Amniotic stem cell (primary cell): ENCODE results near the gene LAMB3.
A peak's percentile ranks its signal among the peaks of the same experiment; 100 is the strongest.

Experiments used
- DNase-seq: peaks from one replicate; lab custom pipeline; 2025; lab: John Stamatoyannopoulos, UW

LAMB3 gene

DNA sequence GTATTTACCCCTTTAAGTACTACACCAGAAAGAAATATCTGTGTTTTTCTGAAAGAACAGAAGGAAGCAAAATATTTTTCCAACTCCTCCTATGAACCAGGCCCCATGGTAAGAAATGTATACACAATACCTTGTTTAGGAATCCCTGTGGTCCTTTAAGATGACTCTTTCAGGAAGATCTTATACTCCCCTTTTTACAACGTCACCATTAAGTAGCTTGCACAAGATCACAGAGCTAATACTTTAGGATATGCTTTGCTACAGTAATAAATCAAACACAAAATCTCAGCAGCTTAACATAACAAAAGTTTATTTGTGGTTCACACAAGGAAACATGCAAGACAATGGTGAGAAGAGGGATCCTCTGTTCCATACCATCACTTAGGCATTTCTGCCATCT is 8.8 kb upstream of the LAMB3 start:
- no peak for DNase-seq

GRCh38 chr1:209659909-209660308 is 7.7 kb upstream of the LAMB3 start:
- no peak for DNase-seq

DNA sequence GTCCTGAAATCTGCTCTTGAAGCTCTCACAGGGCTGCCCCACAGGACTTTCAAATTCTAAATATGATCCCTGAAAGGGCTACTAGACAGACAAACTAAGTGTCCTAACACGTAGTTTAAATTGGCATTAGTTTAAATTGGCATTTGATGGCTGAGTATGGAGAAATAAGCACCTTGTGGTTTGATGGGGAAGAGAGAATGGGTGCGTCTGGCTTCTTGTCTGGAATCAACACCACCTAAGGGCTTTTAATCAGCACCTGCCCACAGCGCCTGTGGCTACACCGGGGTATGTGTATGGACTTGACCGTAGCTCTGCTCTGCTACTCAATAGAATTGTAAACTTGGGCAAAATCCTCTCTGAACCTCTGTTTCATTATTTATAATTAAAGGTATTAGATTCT is 5.7 kb upstream of the LAMB3 start:
- no peak for DNase-seq

GRCh38 chr1:209657140-209657879 is 5.1 kb upstream of the LAMB3 start:
- DNase-seq, result no peak

- DNase-seq, result no peak
These were observed 3.4 kb upstream of the LAMB3 start for GRCh38 chr1:209655411-209656231.

- DNase-seq, result no peak
These were observed 1.7 kb upstream of the LAMB3 start for GRCh38 chr1:209653915-209654351.

DNA sequence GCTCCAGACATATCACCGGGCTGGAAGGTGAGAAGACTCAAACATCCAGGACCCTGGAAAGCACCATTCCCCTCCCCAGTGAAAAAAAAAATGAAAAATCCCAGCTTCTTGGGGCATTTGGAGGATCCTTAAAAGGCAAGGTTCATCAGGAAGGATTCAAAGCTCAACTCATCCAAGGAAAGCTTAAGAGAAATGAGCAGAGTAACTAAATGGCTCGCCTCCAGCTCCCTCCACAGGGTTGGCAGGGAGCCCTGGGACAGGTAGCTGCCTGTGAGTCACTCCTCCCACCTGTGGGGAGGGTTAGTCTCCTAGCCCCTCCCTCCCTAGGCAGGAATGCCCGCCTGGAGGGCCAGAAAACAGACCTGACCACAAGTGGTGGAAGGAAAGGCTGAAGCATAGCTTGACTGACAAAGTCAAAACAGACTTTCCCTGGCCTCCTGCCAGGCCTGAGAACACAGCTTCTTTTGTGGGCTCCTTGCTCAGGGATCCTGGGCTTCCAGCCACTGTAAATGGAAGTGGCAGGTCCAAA is 712 bp upstream of the LAMB3 start:
- no peak for DNase-seq

GRCh38 chr1:209651138-209651587 is 1.1 kb downstream of the LAMB3 start:
- peak; percentile 59 for DNase-seq

- DNase-seq, result no peak
These were observed 1.8 kb downstream of the LAMB3 start for GRCh38 chr1:209650454-209650853.

DNA sequence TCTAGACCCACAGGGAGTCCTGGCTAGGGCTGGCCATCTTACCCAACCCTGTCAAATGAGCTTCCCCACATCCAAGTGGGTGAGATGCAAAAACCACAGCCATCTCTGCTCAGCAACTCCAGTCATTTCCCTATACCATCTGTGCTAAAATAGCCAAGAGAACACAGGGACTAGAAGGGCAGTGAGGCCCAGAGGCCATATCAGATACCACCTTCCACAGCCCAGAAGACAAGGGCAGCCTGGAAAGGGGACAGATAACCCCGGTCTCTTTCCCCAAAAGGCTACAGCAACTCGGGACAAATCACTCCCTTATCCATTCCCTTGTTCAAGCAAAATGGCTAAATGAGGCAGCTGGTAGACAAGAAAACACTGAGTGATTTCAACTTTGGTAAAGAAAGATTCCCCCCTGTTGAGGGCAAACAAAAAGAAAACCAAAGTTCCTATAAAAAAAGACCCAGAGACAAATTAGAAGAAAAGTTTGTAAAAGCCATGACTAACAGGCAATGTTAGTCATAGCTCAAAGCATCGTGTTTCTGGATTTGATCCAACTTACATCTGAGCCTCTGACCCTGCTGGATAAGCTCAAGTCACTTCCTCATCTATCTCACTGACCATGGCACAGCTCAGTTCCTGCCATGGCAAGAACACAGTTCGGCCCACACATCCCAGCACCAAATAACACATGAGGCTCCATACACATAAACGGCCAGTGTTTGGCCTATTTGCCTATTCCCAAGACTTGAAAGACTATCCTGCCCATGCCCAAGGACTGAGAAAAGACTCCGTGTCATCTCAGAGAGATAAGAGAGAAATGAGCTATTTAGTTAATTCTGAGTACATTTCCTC is 3.1 kb downstream of the LAMB3 start:
- peak; percentile 62 for DNase-seq

DNA sequence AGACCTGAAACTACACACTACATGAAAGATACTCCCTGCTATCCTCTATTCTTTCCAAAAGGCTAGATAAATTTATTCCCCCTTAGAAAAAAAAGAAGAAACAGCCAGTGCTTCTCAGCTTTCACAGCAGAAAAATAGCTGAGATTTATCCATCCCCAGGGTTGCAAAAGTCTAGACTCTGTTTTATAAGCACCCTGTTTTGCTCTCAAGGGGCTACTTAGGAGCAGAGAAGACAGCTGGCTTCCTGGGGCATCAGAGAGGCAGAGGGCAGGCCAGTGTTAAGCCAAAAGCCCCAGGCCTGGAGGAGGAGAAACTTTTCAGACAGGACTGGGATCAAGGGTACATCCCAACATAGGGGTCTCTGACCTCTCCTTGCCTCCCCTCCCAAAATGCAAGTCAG is 3.9 kb downstream of the LAMB3 start:
- DNase-seq, result no peak

DNA sequence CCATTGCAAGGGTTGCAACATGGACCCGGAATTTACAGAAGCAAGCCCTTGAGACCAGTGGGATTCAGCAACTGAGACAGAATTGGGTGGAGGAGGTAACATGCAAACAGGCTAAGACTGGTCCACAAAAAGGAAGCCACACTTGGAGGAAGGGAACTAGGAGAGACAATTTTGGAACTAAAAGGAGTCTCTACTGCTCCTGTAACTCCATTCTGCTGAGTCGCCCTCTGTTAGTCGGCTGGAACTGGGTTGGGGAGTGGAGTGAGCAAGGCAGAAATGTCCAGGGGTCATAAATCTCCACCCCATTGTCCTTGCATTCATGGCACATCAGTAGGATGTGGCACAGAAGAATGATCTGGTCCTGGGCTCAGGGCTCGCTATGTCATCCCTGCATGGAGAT is 5.1 kb downstream of the LAMB3 start:
- DNase-seq, result no peak

DNA sequence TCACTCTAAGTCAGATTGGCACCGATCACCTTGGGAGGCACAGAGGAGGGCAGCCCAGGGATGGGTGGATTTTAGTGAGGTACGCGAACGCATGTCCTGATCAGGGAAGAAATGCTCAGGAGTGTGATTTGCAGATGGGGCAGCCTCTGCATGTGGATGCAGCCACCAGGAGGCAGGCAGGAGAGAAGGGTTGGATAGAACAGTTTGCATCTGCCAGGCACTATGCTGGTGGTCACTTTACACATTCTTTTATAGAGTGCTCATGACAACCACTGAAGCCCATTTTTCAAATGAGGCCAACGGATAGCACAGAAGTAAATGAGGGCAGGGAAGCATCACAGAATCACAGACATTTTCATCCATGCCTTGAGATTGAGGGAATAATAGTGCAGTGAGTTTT is 5.7 kb downstream of the LAMB3 start:
- DNase-seq, result no peak

DNA sequence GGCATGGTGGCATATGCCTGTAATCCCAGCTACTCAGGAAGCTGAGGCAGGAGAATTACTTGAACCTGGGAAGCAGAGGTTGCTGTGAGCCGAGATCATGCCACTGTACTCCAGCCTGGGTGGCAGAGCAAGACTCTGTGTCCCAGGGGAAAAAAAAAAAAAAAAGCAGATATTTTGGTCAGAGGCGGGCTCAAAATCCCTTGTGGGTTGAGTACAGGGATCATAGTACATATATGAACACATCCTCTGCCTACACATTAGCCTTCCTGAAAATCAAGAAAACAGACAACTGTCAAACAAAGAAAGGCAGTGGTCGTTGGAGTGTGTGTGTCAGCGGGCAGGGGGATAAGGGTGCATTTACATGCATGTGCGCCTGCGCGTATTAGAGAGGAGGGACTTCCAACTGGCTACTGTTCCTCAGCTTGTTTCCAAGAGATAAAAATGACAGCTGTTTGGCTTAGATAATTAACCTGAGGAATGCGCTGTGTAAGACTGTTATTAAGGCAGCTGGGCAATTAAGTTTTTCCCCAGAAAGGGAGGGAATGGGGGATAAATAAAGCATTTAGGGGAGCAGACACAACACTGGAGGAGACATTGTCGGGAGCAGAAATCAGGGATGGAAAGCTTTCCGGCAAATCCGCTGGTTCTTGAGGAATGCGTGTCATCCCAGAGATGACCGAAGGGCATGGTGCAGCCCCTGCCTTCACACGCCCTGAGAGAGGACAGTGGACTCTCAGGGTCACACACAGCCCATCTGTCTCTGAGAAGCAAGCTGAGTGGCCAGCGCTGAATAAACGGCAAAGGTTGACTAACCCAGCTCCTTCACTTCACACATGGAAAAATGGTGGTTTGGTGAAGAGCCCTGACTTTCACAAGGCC is 6.4 kb downstream of the LAMB3 start:
- no peak for DNase-seq

- no peak for DNase-seq
These were observed 8.8 kb downstream of the LAMB3 start for GRCh38 chr1:209643285-209644020.

- no peak for DNase-seq
These were observed 9.4 kb downstream of the LAMB3 start for GRCh38 chr1:209642816-209643215.

DNA sequence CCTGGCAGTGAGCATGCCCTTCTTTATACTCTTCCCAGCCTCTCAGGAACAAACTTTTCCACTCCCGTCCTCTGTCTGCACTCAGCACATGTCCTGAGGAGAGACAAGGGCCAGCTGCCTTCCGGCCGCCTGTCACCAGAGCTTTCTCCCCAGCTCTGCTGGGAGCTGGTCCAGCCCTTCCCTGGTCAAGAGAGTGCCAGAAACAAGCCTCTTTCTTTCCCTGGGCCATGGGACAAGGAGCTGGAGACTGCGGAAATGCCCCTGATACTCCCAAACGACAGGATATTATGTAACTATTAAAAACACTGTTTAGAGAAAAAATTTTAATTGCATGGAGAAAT is 10.4 kb downstream of the LAMB3 start:
- DNase-seq, result no peak

DNA sequence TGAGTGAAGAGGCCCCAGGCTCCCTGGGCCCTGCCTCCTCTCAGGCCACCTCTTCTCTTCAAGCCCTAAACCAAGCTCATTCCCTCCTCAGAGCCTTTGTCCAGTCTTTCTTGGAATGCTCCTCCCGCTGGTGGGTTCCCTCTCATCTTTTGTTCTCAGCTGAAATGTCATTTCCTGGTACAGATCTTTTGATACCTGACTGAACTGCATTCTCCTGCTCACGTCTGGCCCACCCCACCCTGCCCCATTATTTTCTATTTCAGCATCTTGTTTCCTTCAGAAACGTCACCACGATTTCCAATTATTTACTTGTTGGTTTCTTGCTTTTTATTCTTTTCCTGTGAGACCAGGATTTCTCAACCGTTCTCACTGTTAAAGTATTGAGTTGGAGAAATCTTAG is 16.4 kb downstream of the LAMB3 start:
- DNase-seq, result no peak

DNA sequence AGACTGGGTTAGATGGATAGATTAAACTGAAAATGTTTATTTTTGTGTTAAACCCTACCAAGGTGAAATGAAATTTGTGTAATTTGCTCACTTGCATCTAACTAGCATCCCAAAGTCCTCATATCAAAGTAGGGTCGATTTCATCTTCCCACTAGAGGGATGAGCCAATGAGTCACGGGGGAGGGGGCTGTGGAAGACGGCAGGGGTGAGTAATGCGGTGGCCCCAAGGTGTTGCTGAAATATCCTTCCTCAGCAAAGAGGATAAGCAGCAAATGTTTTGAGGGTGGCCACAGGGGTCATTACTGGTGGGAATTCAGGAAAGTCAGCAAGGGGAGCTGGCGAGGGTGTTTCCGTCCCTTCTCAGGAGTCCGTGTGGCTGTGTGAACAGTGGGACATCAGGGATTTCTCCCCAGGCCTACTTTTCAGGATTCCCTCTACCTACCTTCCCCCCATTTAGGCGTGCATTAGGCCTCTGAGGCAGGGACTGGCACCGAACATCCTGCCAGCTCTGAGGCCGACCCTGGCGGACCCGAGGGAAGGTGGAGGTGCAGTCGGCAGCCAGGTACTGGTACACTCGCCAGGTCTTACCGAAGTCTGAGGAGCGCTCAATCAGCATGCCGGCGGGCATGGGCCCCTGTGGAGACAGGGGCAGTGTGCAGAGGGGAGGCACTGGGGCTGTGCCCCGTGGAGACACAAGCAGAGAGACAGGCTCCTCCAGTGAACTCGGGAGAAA is 18.1 kb downstream of the LAMB3 start:
- DNase-seq, result no peak
